PC-3 (cell line): ENCODE results near the gene TEX264. TPM values are rescaled to one million over a fixed set of nuclear protein-coding genes. Genes with fewer than 3 reads are reported as not detected.

ENCODE experiments used
- ATAC-seq: fragments of 200-7000 bp; cut with Tn5 transposase; 2 replicates; pipeline ENCODE4 v1.9.1; 2020; ENCODE audit warnings: mild to moderate bottlenecking, moderate library complexity
- BruUV-seq: library from RNA; stranded (reverse); fragments of 400-500 nt; replicated peaks from 2 replicates; lab custom pipeline; 2021; lab: Mats Ljungman, UMichigan
- CTCF ChIA-PET: fragments of 300-600 bp; sonication (Branson Sonifier 250); formaldehyde crosslinking; loops from one replicate; lab custom pipeline; 2022; ENCODE audit warnings: antibody characterized with exemption; lab: Charles Lee
- POLR2A ChIA-PET: fragments of 300-600 bp; sonication (Branson Sonifier 250); formaldehyde crosslinking; loops from one replicate; lab custom pipeline; 2022; ENCODE audit warnings: antibody characterized with exemption; ENCODE audit not compliant: unreplicated experiment; lab: Charles Lee
- DNase-seq: peaks from one replicate; pipeline ENCODE4 v3.0.0-alpha.2; 2015
- H2AFZ ChIP-seq: fragments of 300-600 bp; sonication (generic); 2 replicates; pipeline ENCODE4 v1.6.0; 2016; ENCODE audit warnings: antibody characterized with exemption, low read length
- H3F3A ChIP-seq: fragments of 300-600 bp; sonication (generic); one replicate; pipeline ENCODE4 v1.6.0; 2017; ENCODE audit warnings: antibody characterized with exemption, low read length, control low read depth, mild to moderate bottlenecking; ENCODE audit not compliant: unreplicated experiment
- H3K27ac ChIP-seq: fragments of 300-600 bp; sonication (generic); 2 replicates; pipeline ENCODE4 v1.5.1; 2016; ENCODE audit warnings: mild to moderate bottlenecking, low read length
- H3K27me3 ChIP-seq: fragments of 300-600 bp; sonication (generic); 2 replicates; pipeline ENCODE4 v1.6.1; 2016; ENCODE audit warnings: low read length, mixed read lengths
- H3K36me3 ChIP-seq: fragments of 300-600 bp; sonication (generic); 2 replicates; pipeline ENCODE4 v1.6.1; 2016; ENCODE audit warnings: low read depth, mixed run types, low read length, mixed read lengths
- H3K4me1 ChIP-seq: fragments of 300-600 bp; sonication (generic); 2 replicates; pipeline ENCODE4 v1.5.1; 2016; ENCODE audit warnings: low read length; ENCODE audit not compliant: insufficient read depth
- H3K4me2 ChIP-seq: fragments of 300-600 bp; sonication (generic); 2 replicates; pipeline ENCODE4 v1.6.0; 2016; ENCODE audit warnings: low read length
- H3K4me3 ChIP-seq: fragments of 300-600 bp; sonication (generic); 2 replicates; pipeline ENCODE4 v1.5.1; 2016; ENCODE audit warnings: mild to moderate bottlenecking, low read length, mixed read lengths
- H3K79me2 ChIP-seq: fragments of 300-600 bp; sonication (generic); 2 replicates; pipeline ENCODE4 v1.6.1; 2017; ENCODE audit warnings: low read length, mixed read lengths
- H3K9ac ChIP-seq: fragments of 300-600 bp; sonication (generic); 2 replicates; pipeline ENCODE4 v1.6.0; 2016; ENCODE audit warnings: mild to moderate bottlenecking, low read length
- H3K9me2 ChIP-seq: fragments of 300-600 bp; sonication (generic); replicated peaks from 2 replicates; pipeline ENCODE4 v1.6.1; 2016; ENCODE audit warnings: mixed run types, low read length, mixed read lengths
- H3K9me3 ChIP-seq: fragments of 300-600 bp; sonication (generic); 2 replicates; pipeline ENCODE4 v1.6.1; 2016; ENCODE audit warnings: low read length, mixed read lengths
- H4K20me1 ChIP-seq: fragments of 300-600 bp; sonication (generic); 2 replicates; pipeline ENCODE4 v1.6.1; 2016; ENCODE audit warnings: low read length, mixed read lengths
- EZH2 ChIP-seq: fragments of 300-600 bp; sonication (generic); IDR thresholded peaks from one replicate; pipeline ENCODE4 v1.6.1; 2017; ENCODE audit warnings: antibody characterized with exemption, mild to moderate bottlenecking, low read length; ENCODE audit not compliant: unreplicated experiment
- EZH2phosphoT487 ChIP-seq: fragments of 300-600 bp; sonication (generic); IDR thresholded peaks from 2 replicates; pipeline ENCODE4 v1.6.1; 2018; ENCODE audit warnings: mild to moderate bottlenecking, antibody characterized with exemption, low read length, borderline replicate concordance
- intact Hi-C: fragments of 100-400 bp; cut with micrococcal nuclease; formaldehyde crosslinking; loops from 2 replicates; pipeline ENCODE4 v1.9.0; 2023
- total RNA-seq: library from RNA; depleted of rRNA; stranded (reverse); fragments of >200 nt; gene quantifications from 2 replicates; pipeline ENCODE4 v1.2.3, GENCODE V29; 2014
- TF ChIP-seq, protein P1 (sequence below): fragments of 300-600 bp; sonication (generic); conservative IDR thresholded peaks from 2 replicates; pipeline ENCODE4 v1.5.1; 2017; ENCODE audit warnings: antibody characterized with exemption, low read depth, mild to moderate bottlenecking, low read length

TEX264 gene
- total RNA-seq, 1 experiment from 2014 or later = 85.5 TPM

DNA sequence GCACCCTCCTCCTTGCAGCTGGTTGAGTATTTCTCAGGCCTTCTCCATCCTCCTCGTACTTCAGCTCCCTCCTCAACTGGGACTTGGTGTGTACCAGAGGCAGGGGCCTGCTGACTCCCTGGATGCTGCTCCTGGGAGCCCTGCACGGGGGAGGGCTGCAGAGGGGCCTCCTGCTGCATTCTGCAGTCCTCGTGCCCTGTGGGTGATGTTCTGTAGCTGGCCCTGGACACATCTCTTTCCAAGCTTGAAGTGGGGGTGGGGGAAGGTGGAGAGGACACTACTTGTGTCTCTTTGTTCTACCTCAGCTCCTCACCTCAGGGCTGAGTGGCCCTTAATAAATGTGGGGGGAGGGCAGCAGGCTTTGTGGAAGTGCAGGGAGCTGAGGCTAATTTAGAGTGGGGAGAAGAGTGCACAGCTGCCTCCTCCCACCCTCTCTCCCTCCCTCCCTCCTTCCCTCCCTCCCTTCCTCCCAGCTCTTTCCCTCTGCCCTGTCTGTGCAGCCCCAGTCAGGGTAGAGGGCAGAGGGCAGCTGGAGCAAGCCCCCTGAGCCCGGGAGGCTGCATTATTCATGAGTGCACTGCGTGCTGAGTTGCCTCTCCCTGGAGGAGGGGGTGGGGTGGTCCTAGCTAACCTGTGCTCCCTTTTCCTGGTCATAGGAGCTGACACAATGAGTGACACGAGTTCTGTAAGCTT is 32.2 kb downstream of the TEX264 start:
- H3K79me2 ChIP-seq = no peaks in the 10 kb centered on the region
- H3K9me3 ChIP-seq = no peaks in the 10 kb centered on the region
- H3K4me1 ChIP-seq = no peaks in the 10 kb centered on the region
- DNase-seq (no peak), ATAC-seq (no peak)
- no peaks in the 10 kb centered on the region; the same call in 1 of the 2 replicates for H3K36me3 ChIP-seq
- H3K4me3 ChIP-seq = no peak overlapping the region
- POLR2A ChIA-PET = no interaction called here
- H3K27me3 ChIP-seq = no peaks in the 10 kb centered on the region
- H3K9ac ChIP-seq = no peak overlapping the region
- H2AFZ ChIP-seq = no peak overlapping the region
- H4K20me1 ChIP-seq = no peaks in the 10 kb centered on the region
- no peak overlapping the region for H3K4me2 ChIP-seq
- BruUV-seq = no TSS peak
- H3K9me2 ChIP-seq = no peaks in the 10 kb centered on the region
- TF ChIP-seq EZH2phosphoT487 = no peak
- TF ChIP-seq, protein P1, sequence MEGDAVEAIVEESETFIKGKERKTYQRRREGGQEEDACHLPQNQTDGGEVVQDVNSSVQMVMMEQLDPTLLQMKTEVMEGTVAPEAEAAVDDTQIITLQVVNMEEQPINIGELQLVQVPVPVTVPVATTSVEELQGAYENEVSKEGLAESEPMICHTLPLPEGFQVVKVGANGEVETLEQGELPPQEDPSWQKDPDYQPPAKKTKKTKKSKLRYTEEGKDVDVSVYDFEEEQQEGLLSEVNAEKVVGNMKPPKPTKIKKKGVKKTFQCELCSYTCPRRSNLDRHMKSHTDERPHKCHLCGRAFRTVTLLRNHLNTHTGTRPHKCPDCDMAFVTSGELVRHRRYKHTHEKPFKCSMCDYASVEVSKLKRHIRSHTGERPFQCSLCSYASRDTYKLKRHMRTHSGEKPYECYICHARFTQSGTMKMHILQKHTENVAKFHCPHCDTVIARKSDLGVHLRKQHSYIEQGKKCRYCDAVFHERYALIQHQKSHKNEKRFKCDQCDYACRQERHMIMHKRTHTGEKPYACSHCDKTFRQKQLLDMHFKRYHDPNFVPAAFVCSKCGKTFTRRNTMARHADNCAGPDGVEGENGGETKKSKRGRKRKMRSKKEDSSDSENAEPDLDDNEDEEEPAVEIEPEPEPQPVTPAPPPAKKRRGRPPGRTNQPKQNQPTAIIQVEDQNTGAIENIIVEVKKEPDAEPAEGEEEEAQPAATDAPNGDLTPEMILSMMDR = no peak
- no peak for TF ChIP-seq EZH2
- intact Hi-C loops = no loop called here
- CTCF ChIA-PET = no interaction called here
- no peaks in the 10 kb centered on the region for H3F3A ChIP-seq
- no peak overlapping the region for H3K27ac ChIP-seq

DNA sequence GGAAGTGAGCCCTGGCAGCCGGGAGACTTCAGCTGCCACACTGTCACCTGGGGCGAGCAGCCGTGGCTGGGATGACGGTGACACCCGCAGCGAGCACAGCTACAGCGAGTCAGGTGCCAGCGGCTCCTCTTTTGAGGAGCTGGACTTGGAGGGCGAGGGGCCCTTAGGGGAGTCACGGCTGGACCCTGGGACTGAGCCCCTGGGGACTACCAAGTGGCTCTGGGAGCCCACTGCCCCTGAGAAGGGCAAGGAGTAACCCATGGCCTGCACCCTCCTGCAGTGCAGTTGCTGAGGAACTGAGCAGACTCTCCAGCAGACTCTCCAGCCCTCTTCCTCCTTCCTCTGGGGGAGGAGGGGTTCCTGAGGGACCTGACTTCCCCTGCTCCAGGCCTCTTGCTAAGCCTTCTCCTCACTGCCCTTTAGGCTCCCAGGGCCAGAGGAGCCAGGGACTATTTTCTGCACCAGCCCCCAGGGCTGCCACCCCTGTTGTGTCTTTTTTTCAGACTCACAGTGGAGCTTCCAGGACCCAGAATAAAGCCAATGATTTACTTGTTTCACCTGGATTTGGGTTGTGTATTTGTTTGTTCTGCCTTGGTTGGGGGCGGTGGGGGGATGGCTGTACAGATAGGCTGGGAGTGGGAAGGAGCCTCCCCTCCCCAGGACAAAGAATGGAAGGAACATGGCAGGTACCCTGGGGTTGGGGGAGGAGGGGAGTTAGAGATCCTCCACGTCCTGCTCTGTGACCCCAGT is 32.9 kb downstream of the TEX264 start:
- Histone ChIP-seq H2AFZ (no peak overlapping the region), H3K27ac (no peak overlapping the region), H3K4me2 (no peak overlapping the region), H3K4me1 (no peaks in the 10 kb centered on the region), H4K20me1 (no peaks in the 10 kb centered on the region), H3K9me3 (no peaks in the 10 kb centered on the region), H3F3A (no peaks in the 10 kb centered on the region), H3K4me3 (no peak overlapping the region), H3K9ac (no peak overlapping the region), H3K79me2 (no peaks in the 10 kb centered on the region), H3K27me3 (no peaks in the 10 kb centered on the region), H3K9me2 (no peaks in the 10 kb centered on the region), H3K36me3 (no peaks in the 10 kb centered on the region)
- no TSS peak for BruUV-seq
- DNase-seq (no peak), ATAC-seq (no peak)
- TF ChIP-seq, protein P1 = no peak
- TF ChIP-seq EZH2 = no peak
- no peak for TF ChIP-seq EZH2phosphoT487
- POLR2A ChIA-PET = no interaction called here
- CTCF ChIA-PET = no interaction called here
- intact Hi-C loops = no loop called here

DNA sequence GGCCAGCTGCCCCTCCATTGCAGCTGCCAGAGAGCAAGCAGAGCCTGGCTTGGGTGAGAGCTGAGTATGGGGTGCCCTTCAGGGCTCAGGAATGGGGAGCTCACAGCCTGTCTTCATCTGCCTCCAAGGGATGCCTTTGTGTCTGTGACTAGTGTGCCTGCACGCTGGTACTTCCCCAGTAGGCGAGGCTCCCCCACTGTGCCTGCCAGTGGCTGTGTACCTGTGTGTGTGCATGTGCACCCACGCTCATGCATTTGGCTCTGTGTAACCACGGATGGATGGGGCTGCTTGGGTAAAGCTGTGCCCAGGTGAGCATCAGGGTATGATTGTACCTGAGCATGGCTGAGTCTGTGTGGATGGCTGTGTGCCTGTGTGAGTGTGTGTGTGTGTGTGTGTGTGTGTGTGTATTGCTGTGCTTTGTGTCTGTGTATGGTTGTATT is 33.5 kb downstream of the TEX264 start:
- no peak overlapping the region for H3K9ac ChIP-seq
- H3K36me3 ChIP-seq = no peaks in the 10 kb centered on the region
- DNase-seq = no peak
- ChIA-PET POLR2A (no interaction called here), CTCF (no interaction called here)
- intact Hi-C loops = no loop called here
- no peaks in the 10 kb centered on the region for H3K9me2 ChIP-seq
- H4K20me1 ChIP-seq = no peaks in the 10 kb centered on the region
- H3K27ac ChIP-seq = no peak overlapping the region
- TF ChIP-seq, protein P1 = no peak
- TF ChIP-seq EZH2phosphoT487 (no peak), EZH2 (no peak)
- no peaks in the 10 kb centered on the region for H3K4me1 ChIP-seq
- BruUV-seq = no TSS peak
- no peak overlapping the region for H3K4me2 ChIP-seq
- H3K9me3 ChIP-seq = no peaks in the 10 kb centered on the region
- H3K4me3 ChIP-seq = no peak overlapping the region
- ATAC-seq = no peak
- no peaks in the 10 kb centered on the region for H3F3A ChIP-seq
- H3K79me2 ChIP-seq = no peaks in the 10 kb centered on the region
- no peak overlapping the region for H2AFZ ChIP-seq
- H3K27me3 ChIP-seq = no peaks in the 10 kb centered on the region
